Right atrium auricular region (tissue), 2 donors: Measurements from ENCODE around the gene TMEM38B. TPM values are rescaled to one million over a fixed set of nuclear protein-coding genes. Genes with fewer than 3 reads are reported as not detected.
"Not testable (repeated sequence)": the region's sequence is repeated elsewhere in the genome, so short reads cannot be mapped to it uniquely, and the experiment has no call there.

Source experiments
- DNase-seq: peaks from one replicate; pipeline ENCODE4 v3.0.0-alpha.2; 2019; ENCODE audit warnings: low spot score
- H3K27ac ChIP-seq, 2 donors: fragments of 200-600 bp; sonication (generic); 1 replicate in 1 of 2; 2 replicates in 1 of 2; pipeline ENCODE4 v1.5.1; 2016 to 2019
- H3K27me3 ChIP-seq, 2 donors: fragments of 200-600 bp; sonication (generic); one replicate each; pipeline versions ENCODE4 v1.5.1 to v1.6.0; 2017 to 2019
- H3K36me3 ChIP-seq: fragments of 200-600 bp; sonication (generic); one replicate; pipeline ENCODE4 v1.5.1; 2016
- H3K4me1 ChIP-seq, 2 donors: fragments of 200-600 bp; sonication (generic); one replicate each; pipeline versions ENCODE4 v1.5.1 to v1.6.0; 2017 to 2019
- H3K4me3 ChIP-seq, 2 donors: fragments of 200-600 bp; sonication (generic); 1 replicate in 1 of 2; 2 replicates in 1 of 2; pipeline ENCODE4 v1.5.1; 2017 to 2019; ENCODE audit warnings: mild to moderate bottlenecking in 1 of 2, moderate library complexity in 1 of 2
- H3K9me3 ChIP-seq, 2 donors: fragments of 200-600 bp; sonication (generic); one replicate each; pipeline ENCODE4 v1.5.1; 2019
- CTCF ChIP-seq, 2 donors: fragments of 200-600 bp; sonication (generic); IDR thresholded peaks; one replicate each; pipeline ENCODE4 v1.5.1; 2019; ENCODE audit warnings: antibody characterized with exemption in 2 of 2
- total RNA-seq, 2 donors: library from RNA; depleted of rRNA; stranded (reverse); fragments of >200 nt; gene quantifications; one replicate each; pipeline ENCODE4 v1.1.0, GENCODE V29; 2016

The TMEM38B gene
- total RNA-seq, 2 donors from 2014 or later, result 38.1 to 56.7 TPM

GRCh38 chr9:105735366-105735765 lies 41.0 kb downstream of the TMEM38B start:
- Histone ChIP-seq H3K9me3 (peaks cover 0 to 40% of the 10 kb centered on the region in 2 donors), H3K4me3 (no peak overlapping the region), H3K4me1 (no peaks in the 10 kb centered on the region), H3K27me3 (no peaks in the 10 kb centered on the region), H3K27ac (no peak overlapping the region), H3K36me3 (peaks cover 21% of the 10 kb centered on the region)
- TF ChIP-seq CTCF (IDR thresholded peaks at IDR 0.05), result no peak
- DNase-seq, result no peak

GRCh38 chr9:105737205-105737604 lies 42.9 kb downstream of the TMEM38B start:
- no peak for TF ChIP-seq CTCF (IDR thresholded peaks at IDR 0.05)
- Histone ChIP-seq H3K36me3 (peaks cover 21% of the 10 kb centered on the region), H3K27ac (no peak overlapping the region)

GRCh38 chr9:105742088-105742487 lies 47.7 kb downstream of the TMEM38B start:
- peaks cover 0 to 6% of the 10 kb centered on the region in 2 donors for H3K9me3 ChIP-seq
- H3K4me1 ChIP-seq, result no peaks in the 10 kb centered on the region
- TF ChIP-seq CTCF (IDR thresholded peaks at IDR 0.05), result no peak
- no peak overlapping the region for H3K4me3 ChIP-seq
- H3K27me3 ChIP-seq, result no peaks in the 10 kb centered on the region
- H3K36me3 ChIP-seq, result no peaks in the 10 kb centered on the region
- no peak for DNase-seq
- no peak overlapping the region for H3K27ac ChIP-seq

More at GRCh38 chr9:105737205-105737604, 42.9 kb downstream of the TMEM38B start:
- no peak for DNase-seq
- Histone ChIP-seq H3K27me3 (no peaks in the 10 kb centered on the region), H3K9me3 (peaks cover 0 to 40% of the 10 kb centered on the region in 2 donors), H3K4me3 (no peak overlapping the region), H3K4me1 (no peaks in the 10 kb centered on the region)

GRCh38 chr9:105747325-105747724 lies 53.0 kb downstream of the TMEM38B start:
- not testable (repeated sequence) for H3K27ac ChIP-seq, H3K27me3 ChIP-seq, H3K4me3 ChIP-seq, H3K4me1 ChIP-seq, DNase-seq, H3K9me3 ChIP-seq
- H3K36me3 ChIP-seq, result peaks cover 17% of the 10 kb centered on the region

GRCh38 chr9:105751761-105752160 lies 57.4 kb downstream of the TMEM38B start:
- no peak for TF ChIP-seq CTCF (IDR thresholded peaks at IDR 0.05)
- DNase-seq, result no peak
- Histone ChIP-seq H3K27ac (no peak overlapping the region), H3K9me3 (peaks cover 0 to 20% of the 10 kb centered on the region in 2 donors), H3K4me3 (no peak overlapping the region), H3K4me1 (no peaks in the 10 kb centered on the region), H3K36me3 (peaks cover 29% of the 10 kb centered on the region), H3K27me3 (no peaks in the 10 kb centered on the region)

- H3K4me1 ChIP-seq, result no peaks in the 10 kb centered on the region
- peaks cover 8% of the 10 kb centered on the region for H3K36me3 ChIP-seq
- no peak for DNase-seq
- peaks cover 0 to 20% of the 10 kb centered on the region in 2 donors for H3K9me3 ChIP-seq
- no peak overlapping the region for H3K4me3 ChIP-seq
- H3K27me3 ChIP-seq, result no peaks in the 10 kb centered on the region
- no peak overlapping the region for H3K27ac ChIP-seq
- TF ChIP-seq CTCF (IDR thresholded peaks at IDR 0.05), result no peak
Observed at GRCh38 chr9:105757496-105758251, 63.3 kb downstream of the TMEM38B start.
